ENCODE results near the gene KCNQ1.

The KCNQ1 gene

DNA sequence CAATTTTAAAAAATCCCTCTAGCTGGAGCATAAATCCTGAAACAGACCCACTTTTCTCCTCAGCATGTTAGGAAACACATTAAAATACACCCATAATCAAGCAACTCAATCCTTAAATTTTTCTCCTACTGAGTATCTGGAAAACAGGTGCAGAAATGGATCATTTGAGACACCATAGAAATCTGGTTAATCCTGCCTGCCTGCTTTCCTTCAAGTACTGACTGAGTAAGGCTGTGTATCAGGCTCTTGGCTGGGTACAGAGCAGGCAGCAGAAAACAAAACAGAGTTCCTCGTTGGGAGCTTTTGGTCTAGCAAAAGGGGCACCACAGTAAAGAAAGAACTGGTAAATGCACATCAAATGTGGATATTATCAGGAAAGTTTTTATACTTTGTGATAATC, 253.1 kb downstream of the KCNQ1 start:
- Histone ChIP-seq H3K27ac (ENCODE audit: low read length) (no peak overlapping the region), H3K4me1 (ENCODE audit: insufficient read depth, low read length) (peaks cover 21% of the 10 kb centered on the region), H3K9ac (ENCODE audit: low read depth, low read length) (no peak overlapping the region), H3K9me3 (ENCODE audit: insufficient read depth, low read length, severe bottlenecking) (no peaks in the 10 kb centered on the region), H3K79me2 (ENCODE audit: insufficient read depth, low read length) (peaks cover 18% of the 10 kb centered on the region), H3K4me2 (ENCODE audit: insufficient read depth, low read length) (peak overlapping the region; percentile 75), H2AFZ (ENCODE audit: low read depth, low read length) (no peak overlapping the region), H3K27me3 (ENCODE audit: insufficient read depth, low read length, poor library complexity) (no peaks in the 10 kb centered on the region), H3K36me3 (ENCODE audit: insufficient read depth, low read length) (no peaks in the 10 kb centered on the region; the same call in 1 of the 2 replicates), H3K4me3 (ENCODE audit: low read depth in 1 of 2, low read length in 2 of 2) (no peak overlapping the region; a peak in 1 of 4 replicates), H4K20me1 (ENCODE audit: insufficient read depth, low read length) (peaks cover 9% of the 10 kb centered on the region; the same call in 1 of the 2 replicates)
- DNase-seq (no peak), ATAC-seq (ENCODE audit: insufficient read depth, low read depth) (no peak)
- no peak for TF ChIP-seq EZH2 (IDR thresholded peaks at IDR 0.05; ENCODE audit: borderline replicate concordance, low read depth, low read length, severe bottlenecking)
- TF ChIP-seq CTCF (IDR thresholded peaks at IDR 0.05; ENCODE audit: borderline replicate concordance, extremely low read depth, low read length, poor library complexity, severe bottlenecking): no peak

DNA sequence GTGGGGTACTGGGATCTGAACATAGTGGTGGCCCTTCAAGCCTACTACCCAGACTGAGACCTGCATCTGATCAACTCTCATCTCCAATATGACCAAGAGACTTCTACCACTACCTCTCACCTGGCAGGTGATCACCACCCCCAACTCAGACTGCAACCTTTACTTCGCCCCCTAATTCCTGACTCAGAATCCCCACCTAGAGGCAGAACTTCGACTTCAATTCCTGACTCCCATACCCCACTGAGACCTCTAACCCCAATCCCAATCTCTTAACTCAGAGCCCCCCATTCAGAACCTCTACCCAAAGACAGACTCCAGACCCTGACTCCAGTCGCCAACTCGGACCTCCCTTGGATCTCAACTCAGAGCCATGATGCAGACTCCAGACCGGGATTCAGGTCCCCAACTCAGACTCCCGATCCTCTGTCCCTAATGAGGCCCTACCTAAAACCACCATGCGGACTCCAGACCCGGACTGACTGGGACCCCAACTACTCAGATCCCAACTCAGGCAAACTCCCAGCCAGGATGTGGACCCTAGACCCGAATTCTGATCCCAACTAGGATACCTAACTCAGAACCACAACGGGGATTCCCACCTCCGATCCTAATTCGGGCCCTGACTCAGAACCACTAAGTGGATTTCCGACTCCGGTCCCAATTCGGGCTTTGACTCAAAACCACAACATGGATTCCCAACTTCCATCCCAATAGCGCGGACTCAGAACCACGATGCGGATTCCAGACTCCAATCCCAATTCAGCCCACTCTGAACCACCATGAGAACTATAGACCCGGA, 253.8 kb downstream of the KCNQ1 start:
- H2AFZ ChIP-seq (ENCODE audit: low read depth, low read length): peak overlapping the region; percentile 68; the same call in 1 of the 2 replicates
- peaks cover 9% of the 10 kb centered on the region; the same call in 1 of the 2 replicates for H4K20me1 ChIP-seq (ENCODE audit: insufficient read depth, low read length)
- no peaks in the 10 kb centered on the region for H3K9me3 ChIP-seq (ENCODE audit: insufficient read depth, low read length, severe bottlenecking)
- H3K36me3 ChIP-seq (ENCODE audit: insufficient read depth, low read length): no peaks in the 10 kb centered on the region; the same call in 1 of the 2 replicates
- H3K4me3 ChIP-seq (ENCODE audit: low read depth in 1 of 2, low read length in 2 of 2): peak overlapping the region; percentile 35 to 62; a peak in 3 of 4 replicates
- no peak for DNase-seq
- H3K4me1 ChIP-seq (ENCODE audit: insufficient read depth, low read length): peaks cover 28% of the 10 kb centered on the region
- H3K9ac ChIP-seq (ENCODE audit: low read depth, low read length): peak overlapping the region; percentile 88
- TF ChIP-seq EZH2 (IDR thresholded peaks at IDR 0.05; ENCODE audit: borderline replicate concordance, low read depth, low read length, severe bottlenecking): no peak
- TF ChIP-seq CTCF (IDR thresholded peaks at IDR 0.05; ENCODE audit: borderline replicate concordance, extremely low read depth, low read length, poor library complexity, severe bottlenecking): no peak
- no peak for ATAC-seq (ENCODE audit: insufficient read depth, low read depth)
- H3K27ac ChIP-seq (ENCODE audit: low read length): no peak overlapping the region
- peak overlapping the region; percentile 75 for H3K4me2 ChIP-seq (ENCODE audit: insufficient read depth, low read length)
- H3K79me2 ChIP-seq (ENCODE audit: insufficient read depth, low read length): peaks cover 18% of the 10 kb centered on the region
- no peaks in the 10 kb centered on the region for H3K27me3 ChIP-seq (ENCODE audit: insufficient read depth, low read length, poor library complexity)

DNA sequence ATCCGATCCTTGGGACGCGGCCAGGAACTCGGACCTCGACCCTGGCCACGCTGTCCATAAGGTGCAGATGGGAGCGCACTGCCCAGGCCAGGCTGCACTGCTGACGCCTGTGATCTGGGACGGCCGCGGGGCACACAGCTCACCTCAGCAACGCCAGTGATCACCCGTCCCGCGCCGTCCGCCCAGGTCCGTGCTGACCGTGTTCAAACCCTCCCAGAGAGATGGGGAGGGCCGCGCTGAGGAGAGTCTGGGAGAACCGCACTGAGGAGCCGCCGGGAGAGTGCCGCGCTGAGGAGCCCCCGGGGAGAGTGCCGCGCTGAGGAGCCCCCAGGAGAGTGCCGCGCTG, 254.3 kb downstream of the KCNQ1 start:
- Histone ChIP-seq H3K27ac (ENCODE audit: low read length) (no peak overlapping the region), H2AFZ (ENCODE audit: low read depth, low read length) (peak overlapping the region; percentile 68), H3K9ac (ENCODE audit: low read depth, low read length) (peak overlapping the region; percentile 88), H3K79me2 (ENCODE audit: insufficient read depth, low read length) (peaks cover 14% of the 10 kb centered on the region), H3K27me3 (ENCODE audit: insufficient read depth, low read length, poor library complexity) (no peaks in the 10 kb centered on the region), H3K4me3 (ENCODE audit: low read depth in 1 of 2, low read length in 2 of 2) (peak overlapping the region; percentile 35 to 62; a peak in 3 of 4 replicates), H3K9me3 (ENCODE audit: insufficient read depth, low read length, severe bottlenecking) (no peaks in the 10 kb centered on the region), H3K4me1 (ENCODE audit: insufficient read depth, low read length) (peaks cover 34% of the 10 kb centered on the region), H3K4me2 (ENCODE audit: insufficient read depth, low read length) (peak overlapping the region; percentile 75), H4K20me1 (ENCODE audit: insufficient read depth, low read length) (peaks cover 9% of the 10 kb centered on the region; the same call in 1 of the 2 replicates), H3K36me3 (ENCODE audit: insufficient read depth, low read length) (no peaks in the 10 kb centered on the region; the same call in 1 of the 2 replicates)
- ATAC-seq (ENCODE audit: insufficient read depth, low read depth) (peak; percentile 44), DNase-seq (peak; percentile 23)
- TF ChIP-seq EZH2 (IDR thresholded peaks at IDR 0.05; ENCODE audit: borderline replicate concordance, low read depth, low read length, severe bottlenecking) (no peak), CTCF (IDR thresholded peaks at IDR 0.05; ENCODE audit: borderline replicate concordance, extremely low read depth, low read length, poor library complexity, severe bottlenecking) (no peak)
